ENCODE measurements around the gene ZNF526.

Gene ZNF526

DNA sequence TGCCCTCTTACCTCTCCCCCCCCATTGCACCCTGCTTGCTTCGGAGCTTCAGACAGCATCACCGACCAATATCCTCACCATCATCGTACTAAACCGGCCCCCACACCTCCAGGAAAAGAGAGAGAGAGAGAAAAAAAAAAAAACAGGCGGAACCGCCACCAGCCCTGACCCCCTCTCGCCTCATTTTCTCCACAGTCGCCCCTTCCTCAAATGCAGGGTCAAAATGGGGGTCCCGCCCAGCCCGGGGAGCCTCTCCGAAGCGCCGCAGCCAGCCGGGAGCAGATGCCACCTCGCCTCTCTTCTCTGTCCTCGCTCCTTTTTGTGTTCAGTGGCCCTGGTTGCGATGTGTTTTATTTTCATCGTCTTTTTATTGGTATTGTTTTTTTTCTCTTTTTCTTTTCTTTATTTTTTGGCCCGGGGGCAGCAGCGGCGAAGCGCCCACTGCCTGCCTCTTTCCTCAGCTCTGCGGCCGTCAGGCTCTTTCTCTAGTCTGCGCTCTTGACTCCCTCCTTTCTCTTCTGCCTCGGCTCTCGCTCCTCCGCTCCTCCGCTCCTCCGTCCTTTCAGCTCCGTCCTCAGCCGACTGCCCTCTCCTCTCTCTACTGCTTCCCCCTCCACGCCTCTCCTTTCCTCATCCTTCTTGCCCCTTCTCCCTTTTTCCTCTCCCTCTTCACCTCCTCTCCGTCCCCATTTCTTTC, 44.0 kb upstream of the ZNF526 start (continued):
- TF ChIP-seq, protein P1, sequence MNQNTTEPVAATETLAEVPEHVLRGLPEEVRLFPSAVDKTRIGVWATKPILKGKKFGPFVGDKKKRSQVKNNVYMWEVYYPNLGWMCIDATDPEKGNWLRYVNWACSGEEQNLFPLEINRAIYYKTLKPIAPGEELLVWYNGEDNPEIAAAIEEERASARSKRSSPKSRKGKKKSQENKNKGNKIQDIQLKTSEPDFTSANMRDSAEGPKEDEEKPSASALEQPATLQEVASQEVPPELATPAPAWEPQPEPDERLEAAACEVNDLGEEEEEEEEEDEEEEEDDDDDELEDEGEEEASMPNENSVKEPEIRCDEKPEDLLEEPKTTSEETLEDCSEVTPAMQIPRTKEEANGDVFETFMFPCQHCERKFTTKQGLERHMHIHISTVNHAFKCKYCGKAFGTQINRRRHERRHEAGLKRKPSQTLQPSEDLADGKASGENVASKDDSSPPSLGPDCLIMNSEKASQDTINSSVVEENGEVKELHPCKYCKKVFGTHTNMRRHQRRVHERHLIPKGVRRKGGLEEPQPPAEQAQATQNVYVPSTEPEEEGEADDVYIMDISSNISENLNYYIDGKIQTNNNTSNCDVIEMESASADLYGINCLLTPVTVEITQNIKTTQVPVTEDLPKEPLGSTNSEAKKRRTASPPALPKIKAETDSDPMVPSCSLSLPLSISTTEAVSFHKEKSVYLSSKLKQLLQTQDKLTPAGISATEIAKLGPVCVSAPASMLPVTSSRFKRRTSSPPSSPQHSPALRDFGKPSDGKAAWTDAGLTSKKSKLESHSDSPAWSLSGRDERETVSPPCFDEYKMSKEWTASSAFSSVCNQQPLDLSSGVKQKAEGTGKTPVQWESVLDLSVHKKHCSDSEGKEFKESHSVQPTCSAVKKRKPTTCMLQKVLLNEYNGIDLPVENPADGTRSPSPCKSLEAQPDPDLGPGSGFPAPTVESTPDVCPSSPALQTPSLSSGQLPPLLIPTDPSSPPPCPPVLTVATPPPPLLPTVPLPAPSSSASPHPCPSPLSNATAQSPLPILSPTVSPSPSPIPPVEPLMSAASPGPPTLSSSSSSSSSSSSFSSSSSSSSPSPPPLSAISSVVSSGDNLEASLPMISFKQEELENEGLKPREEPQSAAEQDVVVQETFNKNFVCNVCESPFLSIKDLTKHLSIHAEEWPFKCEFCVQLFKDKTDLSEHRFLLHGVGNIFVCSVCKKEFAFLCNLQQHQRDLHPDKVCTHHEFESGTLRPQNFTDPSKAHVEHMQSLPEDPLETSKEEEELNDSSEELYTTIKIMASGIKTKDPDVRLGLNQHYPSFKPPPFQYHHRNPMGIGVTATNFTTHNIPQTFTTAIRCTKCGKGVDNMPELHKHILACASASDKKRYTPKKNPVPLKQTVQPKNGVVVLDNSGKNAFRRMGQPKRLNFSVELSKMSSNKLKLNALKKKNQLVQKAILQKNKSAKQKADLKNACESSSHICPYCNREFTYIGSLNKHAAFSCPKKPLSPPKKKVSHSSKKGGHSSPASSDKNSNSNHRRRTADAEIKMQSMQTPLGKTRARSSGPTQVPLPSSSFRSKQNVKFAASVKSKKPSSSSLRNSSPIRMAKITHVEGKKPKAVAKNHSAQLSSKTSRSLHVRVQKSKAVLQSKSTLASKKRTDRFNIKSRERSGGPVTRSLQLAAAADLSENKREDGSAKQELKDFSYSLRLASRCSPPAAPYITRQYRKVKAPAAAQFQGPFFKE (tag by site-specific recombination; IDR thresholded peaks at IDR 0.05; ENCODE audit: borderline replicate concordance), result no peak
- TF ChIP-seq, protein P2, sequence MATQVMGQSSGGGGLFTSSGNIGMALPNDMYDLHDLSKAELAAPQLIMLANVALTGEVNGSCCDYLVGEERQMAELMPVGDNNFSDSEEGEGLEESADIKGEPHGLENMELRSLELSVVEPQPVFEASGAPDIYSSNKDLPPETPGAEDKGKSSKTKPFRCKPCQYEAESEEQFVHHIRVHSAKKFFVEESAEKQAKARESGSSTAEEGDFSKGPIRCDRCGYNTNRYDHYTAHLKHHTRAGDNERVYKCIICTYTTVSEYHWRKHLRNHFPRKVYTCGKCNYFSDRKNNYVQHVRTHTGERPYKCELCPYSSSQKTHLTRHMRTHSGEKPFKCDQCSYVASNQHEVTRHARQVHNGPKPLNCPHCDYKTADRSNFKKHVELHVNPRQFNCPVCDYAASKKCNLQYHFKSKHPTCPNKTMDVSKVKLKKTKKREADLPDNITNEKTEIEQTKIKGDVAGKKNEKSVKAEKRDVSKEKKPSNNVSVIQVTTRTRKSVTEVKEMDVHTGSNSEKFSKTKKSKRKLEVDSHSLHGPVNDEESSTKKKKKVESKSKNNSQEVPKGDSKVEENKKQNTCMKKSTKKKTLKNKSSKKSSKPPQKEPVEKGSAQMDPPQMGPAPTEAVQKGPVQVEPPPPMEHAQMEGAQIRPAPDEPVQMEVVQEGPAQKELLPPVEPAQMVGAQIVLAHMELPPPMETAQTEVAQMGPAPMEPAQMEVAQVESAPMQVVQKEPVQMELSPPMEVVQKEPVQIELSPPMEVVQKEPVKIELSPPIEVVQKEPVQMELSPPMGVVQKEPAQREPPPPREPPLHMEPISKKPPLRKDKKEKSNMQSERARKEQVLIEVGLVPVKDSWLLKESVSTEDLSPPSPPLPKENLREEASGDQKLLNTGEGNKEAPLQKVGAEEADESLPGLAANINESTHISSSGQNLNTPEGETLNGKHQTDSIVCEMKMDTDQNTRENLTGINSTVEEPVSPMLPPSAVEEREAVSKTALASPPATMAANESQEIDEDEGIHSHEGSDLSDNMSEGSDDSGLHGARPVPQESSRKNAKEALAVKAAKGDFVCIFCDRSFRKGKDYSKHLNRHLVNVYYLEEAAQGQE (tag by site-specific recombination; IDR thresholded peaks at IDR 0.05), result no peak
- no peak for TF ChIP-seq ZNF184 (tag by site-specific recombination; IDR thresholded peaks at IDR 0.05)
- TF ChIP-seq SP7 (tag by site-specific recombination; IDR thresholded peaks at IDR 0.05), result no peak
- TF ChIP-seq, protein P3, sequence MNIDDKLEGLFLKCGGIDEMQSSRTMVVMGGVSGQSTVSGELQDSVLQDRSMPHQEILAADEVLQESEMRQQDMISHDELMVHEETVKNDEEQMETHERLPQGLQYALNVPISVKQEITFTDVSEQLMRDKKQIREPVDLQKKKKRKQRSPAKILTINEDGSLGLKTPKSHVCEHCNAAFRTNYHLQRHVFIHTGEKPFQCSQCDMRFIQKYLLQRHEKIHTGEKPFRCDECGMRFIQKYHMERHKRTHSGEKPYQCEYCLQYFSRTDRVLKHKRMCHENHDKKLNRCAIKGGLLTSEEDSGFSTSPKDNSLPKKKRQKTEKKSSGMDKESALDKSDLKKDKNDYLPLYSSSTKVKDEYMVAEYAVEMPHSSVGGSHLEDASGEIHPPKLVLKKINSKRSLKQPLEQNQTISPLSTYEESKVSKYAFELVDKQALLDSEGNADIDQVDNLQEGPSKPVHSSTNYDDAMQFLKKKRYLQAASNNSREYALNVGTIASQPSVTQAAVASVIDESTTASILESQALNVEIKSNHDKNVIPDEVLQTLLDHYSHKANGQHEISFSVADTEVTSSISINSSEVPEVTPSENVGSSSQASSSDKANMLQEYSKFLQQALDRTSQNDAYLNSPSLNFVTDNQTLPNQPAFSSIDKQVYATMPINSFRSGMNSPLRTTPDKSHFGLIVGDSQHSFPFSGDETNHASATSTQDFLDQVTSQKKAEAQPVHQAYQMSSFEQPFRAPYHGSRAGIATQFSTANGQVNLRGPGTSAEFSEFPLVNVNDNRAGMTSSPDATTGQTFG (tag by site-specific recombination; IDR thresholded peaks at IDR 0.05; ENCODE audit: borderline replicate concordance), result no peak
- no peak for TF ChIP-seq ZNF146 (tag by site-specific recombination; IDR thresholded peaks at IDR 0.05)
- no peak for TF ChIP-seq ZNF623 (tag by site-specific recombination; IDR thresholded peaks at IDR 0.05)
- TF ChIP-seq ZNF132 (tag by site-specific recombination; IDR thresholded peaks at IDR 0.05; ENCODE audit: borderline replicate concordance), result no peak
- TF ChIP-seq ZNF426 (tag by site-specific recombination; IDR thresholded peaks at IDR 0.05), result no peak
- no peak for TF ChIP-seq ZNF302 (tag by site-specific recombination; IDR thresholded peaks at IDR 0.05; ENCODE audit: low read depth)
- no peak for TF ChIP-seq ZIC2 (tag by site-specific recombination; IDR thresholded peaks at IDR 0.05)
- peak; percentile 97 for TF ChIP-seq ZNF366 (tag by site-specific recombination; conservative IDR thresholded peaks at IDR 0.05)
- TF ChIP-seq ZNF473 (tag by site-specific recombination; IDR thresholded peaks at IDR 0.05), result no peak
- no peak for TF ChIP-seq GLI2 (tag by site-specific recombination; IDR thresholded peaks at IDR 0.05; ENCODE audit: borderline replicate concordance, low read depth)
- TF ChIP-seq ZNF23 (tag by site-specific recombination; IDR thresholded peaks at IDR 0.05; ENCODE audit: borderline replicate concordance), result no peak
- no peak for TF ChIP-seq REPIN1 (tag by site-specific recombination; IDR thresholded peaks at IDR 0.05; ENCODE audit: low read depth)
- no peak for TF ChIP-seq RBAK (tag by site-specific recombination; IDR thresholded peaks at IDR 0.05)
- no peak for TF ChIP-seq ZNF530 (tag by site-specific recombination; IDR thresholded peaks at IDR 0.05; ENCODE audit: low read depth)
- no peak for TF ChIP-seq YY1 (tag by site-specific recombination; IDR thresholded peaks at IDR 0.05)
- TF ChIP-seq, protein P4, sequence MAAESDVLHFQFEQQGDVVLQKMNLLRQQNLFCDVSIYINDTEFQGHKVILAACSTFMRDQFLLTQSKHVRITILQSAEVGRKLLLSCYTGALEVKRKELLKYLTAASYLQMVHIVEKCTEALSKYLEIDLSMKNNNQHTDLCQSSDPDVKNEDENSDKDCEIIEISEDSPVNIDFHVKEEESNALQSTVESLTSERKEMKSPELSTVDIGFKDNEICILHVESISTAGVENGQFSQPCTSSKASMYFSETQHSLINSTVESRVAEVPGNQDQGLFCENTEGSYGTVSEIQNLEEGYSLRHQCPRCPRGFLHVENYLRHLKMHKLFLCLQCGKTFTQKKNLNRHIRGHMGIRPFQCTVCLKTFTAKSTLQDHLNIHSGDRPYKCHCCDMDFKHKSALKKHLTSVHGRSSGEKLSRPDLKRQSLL (tag by site-specific recombination; IDR thresholded peaks at IDR 0.05), result no peak; the same call in 1 of the 2 replicates
- TF ChIP-seq, protein P5, sequence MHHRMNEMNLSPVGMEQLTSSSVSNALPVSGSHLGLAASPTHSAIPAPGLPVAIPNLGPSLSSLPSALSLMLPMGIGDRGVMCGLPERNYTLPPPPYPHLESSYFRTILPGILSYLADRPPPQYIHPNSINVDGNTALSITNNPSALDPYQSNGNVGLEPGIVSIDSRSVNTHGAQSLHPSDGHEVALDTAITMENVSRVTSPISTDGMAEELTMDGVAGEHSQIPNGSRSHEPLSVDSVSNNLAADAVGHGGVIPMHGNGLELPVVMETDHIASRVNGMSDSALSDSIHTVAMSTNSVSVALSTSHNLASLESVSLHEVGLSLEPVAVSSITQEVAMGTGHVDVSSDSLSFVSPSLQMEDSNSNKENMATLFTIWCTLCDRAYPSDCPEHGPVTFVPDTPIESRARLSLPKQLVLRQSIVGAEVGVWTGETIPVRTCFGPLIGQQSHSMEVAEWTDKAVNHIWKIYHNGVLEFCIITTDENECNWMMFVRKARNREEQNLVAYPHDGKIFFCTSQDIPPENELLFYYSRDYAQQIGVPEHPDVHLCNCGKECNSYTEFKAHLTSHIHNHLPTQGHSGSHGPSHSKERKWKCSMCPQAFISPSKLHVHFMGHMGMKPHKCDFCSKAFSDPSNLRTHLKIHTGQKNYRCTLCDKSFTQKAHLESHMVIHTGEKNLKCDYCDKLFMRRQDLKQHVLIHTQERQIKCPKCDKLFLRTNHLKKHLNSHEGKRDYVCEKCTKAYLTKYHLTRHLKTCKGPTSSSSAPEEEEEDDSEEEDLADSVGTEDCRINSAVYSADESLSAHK (tag by site-specific recombination; IDR thresholded peaks at IDR 0.05), result no peak
- TF ChIP-seq ZNF585B (tag by site-specific recombination; IDR thresholded peaks at IDR 0.05), result no peak
- TF ChIP-seq ZBTB20 (tag by site-specific recombination; IDR thresholded peaks at IDR 0.05), result peak; percentile 48; the same call in 1 of the 2 replicates
- no peak for TF ChIP-seq ZNF155 (tag by site-specific recombination; IDR thresholded peaks at IDR 0.05)
- no peak for TF ChIP-seq ZNF654 (tag by site-specific recombination; IDR thresholded peaks at IDR 0.05; ENCODE audit: low read depth)

All from HEK293 (cell line).